Activated CD4-positive, alpha-beta T cell treated with anti-CD3 and anti-CD28 coated beads for 36 hours (primary cell): Measurements from ENCODE around the gene BBS2. TPM values are rescaled to one million over a fixed set of nuclear protein-coding genes. Genes with fewer than 3 reads are reported as not detected.
A peak's percentile ranks its signal among the peaks of the same experiment; 100 is the strongest.

ENCODE experiments used
- ATAC-seq: fragments of 200-7000 bp; cut with Tn5 transposase; one replicate; pipeline ENCODE4 v1.10.0; 2021; ENCODE audit warnings: mild to moderate bottlenecking, moderate library complexity
- CTCF ChIA-PET: fragments of 350-600 bp; sonication (Branson Sonifier 250); formaldehyde crosslinking; loops from one replicate; lab custom pipeline; 2021; ENCODE audit warnings: antibody characterized with exemption; lab: Charles Lee
- POLR2A ChIA-PET: fragments of 350-600 bp; sonication (Branson Sonifier 250); formaldehyde crosslinking; loops from one replicate; lab custom pipeline; 2021; ENCODE audit warnings: antibody characterized with exemption, inconsistent platforms; lab: Charles Lee
- DNase-seq: peaks from one replicate; pipeline ENCODE4 v3.0.0-alpha.2; 2020
- H3K27ac Mint-ChIP-seq: one replicate; pipeline ENCODE4 v1.8.0; 2021; ENCODE audit warnings: mixed read lengths
- H3K27me3 Mint-ChIP-seq: one replicate; pipeline ENCODE4 v1.8.0; 2021; ENCODE audit warnings: mixed read lengths
- H3K36me3 Mint-ChIP-seq: one replicate; pipeline ENCODE4 v1.8.0; 2021; ENCODE audit warnings: low read depth, mixed read lengths
- H3K4me1 Mint-ChIP-seq: one replicate; pipeline ENCODE4 v1.8.0; 2021; ENCODE audit warnings: mixed read lengths
- H3K4me3 Mint-ChIP-seq: one replicate; pipeline ENCODE4 v1.8.0; 2021; ENCODE audit warnings: mild to moderate bottlenecking, moderate library complexity, mixed read lengths
- H3K9me3 Mint-ChIP-seq: one replicate; pipeline ENCODE4 v1.8.0; 2021; ENCODE audit warnings: low read depth, mixed read lengths
- intact Hi-C, 2 experiments: fragments of 100-400 bp; cut with DNase I in 1 of 2; cut with micrococcal nuclease in 1 of 2; formaldehyde crosslinking; loops; one replicate each; pipeline versions ENCODE4 v1.14.2 to v1.15.1; 2022 to 2024; cut with DNase I, micrococcal nuclease
- total RNA-seq, 2 experiments: library from RNA; stranded (reverse); gene quantifications; one replicate each; pipeline ENCODE4 v1.2.3, GENCODE V29; 2021

Gene BBS2, protein sequence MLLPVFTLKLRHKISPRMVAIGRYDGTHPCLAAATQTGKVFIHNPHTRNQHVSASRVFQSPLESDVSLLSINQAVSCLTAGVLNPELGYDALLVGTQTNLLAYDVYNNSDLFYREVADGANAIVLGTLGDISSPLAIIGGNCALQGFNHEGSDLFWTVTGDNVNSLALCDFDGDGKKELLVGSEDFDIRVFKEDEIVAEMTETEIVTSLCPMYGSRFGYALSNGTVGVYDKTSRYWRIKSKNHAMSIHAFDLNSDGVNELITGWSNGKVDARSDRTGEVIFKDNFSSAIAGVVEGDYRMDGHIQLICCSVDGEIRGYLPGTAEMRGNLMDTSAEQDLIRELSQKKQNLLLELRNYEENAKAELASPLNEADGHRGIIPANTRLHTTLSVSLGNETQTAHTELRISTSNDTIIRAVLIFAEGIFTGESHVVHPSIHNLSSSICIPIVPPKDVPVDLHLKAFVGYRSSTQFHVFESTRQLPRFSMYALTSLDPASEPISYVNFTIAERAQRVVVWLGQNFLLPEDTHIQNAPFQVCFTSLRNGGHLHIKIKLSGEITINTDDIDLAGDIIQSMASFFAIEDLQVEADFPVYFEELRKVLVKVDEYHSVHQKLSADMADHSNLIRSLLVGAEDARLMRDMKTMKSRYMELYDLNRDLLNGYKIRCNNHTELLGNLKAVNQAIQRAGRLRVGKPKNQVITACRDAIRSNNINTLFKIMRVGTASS
- total RNA-seq = 10 to 100 TPM; 15.4 to 23.2 TPM

DNA sequence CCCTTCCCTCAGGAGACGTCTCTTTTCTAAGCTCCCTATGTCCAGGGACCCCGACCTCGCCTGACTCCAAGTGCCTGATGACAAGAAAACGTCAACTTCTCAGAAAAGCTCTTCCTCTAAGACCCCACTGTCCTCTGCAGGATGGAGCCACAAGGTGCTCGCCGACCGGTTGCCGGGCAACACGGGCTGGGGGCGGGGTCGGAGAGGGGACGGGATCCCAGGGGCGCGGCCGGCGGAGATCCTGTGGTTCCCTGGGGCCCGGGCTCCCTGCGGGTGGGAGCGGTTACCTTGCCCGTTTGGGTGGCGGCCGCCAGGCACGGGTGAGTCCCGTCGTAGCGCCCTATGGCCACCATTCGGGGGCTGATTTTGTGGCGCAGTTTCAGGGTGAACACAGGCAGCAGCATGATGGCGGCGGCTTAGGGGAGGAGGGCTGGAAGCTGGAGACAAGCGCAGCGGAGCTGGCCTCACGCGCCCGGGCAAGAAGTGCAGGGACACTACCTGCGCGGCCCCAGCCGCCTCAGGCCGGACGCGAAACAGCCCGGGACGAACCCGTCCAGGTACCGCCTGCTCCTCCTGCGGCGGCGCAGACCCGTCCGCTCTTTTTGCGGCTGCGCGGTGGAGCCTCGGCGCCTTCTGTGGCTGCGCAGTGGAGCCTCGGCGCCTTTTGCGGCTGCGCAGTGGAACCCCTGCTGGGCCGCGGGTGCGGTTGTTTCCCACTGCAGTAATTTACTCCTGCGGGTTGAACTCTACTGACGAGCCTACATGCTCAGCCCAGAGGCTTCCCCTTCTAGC is at the start of gene BBS2:
TSS of gene BBS2 (minus strand) at position 566 of the 792 bp plus-strand sequence. CDS start at position 404, 162 bp downstream.
- peaks cover 32% of the 10 kb centered on the region for H3K4me1 Mint-ChIP-seq
- no peaks in the 10 kb centered on the region for H3K27me3 Mint-ChIP-seq
- no peaks in the 10 kb centered on the region for H3K9me3 Mint-ChIP-seq
- DNase-seq (peak; percentile 93), ATAC-seq (peak; percentile 90)
- ChIA-PET CTCF (interaction anchor here (0.6 to 0.8 kb wide), 7 partner anchors 86 to 943 kb away, joined by 3 to 5 read pairs (median 3); partner anchors contain the start of gene POLR2C), POLR2A (interaction anchor here (0.5 to 0.8 kb wide), 2 partner anchors 69 to 97 kb away, joined by 3 to 8 read pairs; partner anchors contain the start of genes NUDT21 and OGFOD1)
- H3K36me3 Mint-ChIP-seq = no peaks in the 10 kb centered on the region
- intact Hi-C loops = loop anchor here in 1 of 2 experiments (1.0 kb wide), 3 partner anchors 68 to 211 kb away; partner anchors contain the start of genes MT1X, NUDT21, NUP93 and OGFOD1
- H3K27ac Mint-ChIP-seq = peak within 1 kb of the TSS; percentile 61
- H3K4me3 Mint-ChIP-seq = peak within 1 kb of the TSS; percentile 79

DNA sequence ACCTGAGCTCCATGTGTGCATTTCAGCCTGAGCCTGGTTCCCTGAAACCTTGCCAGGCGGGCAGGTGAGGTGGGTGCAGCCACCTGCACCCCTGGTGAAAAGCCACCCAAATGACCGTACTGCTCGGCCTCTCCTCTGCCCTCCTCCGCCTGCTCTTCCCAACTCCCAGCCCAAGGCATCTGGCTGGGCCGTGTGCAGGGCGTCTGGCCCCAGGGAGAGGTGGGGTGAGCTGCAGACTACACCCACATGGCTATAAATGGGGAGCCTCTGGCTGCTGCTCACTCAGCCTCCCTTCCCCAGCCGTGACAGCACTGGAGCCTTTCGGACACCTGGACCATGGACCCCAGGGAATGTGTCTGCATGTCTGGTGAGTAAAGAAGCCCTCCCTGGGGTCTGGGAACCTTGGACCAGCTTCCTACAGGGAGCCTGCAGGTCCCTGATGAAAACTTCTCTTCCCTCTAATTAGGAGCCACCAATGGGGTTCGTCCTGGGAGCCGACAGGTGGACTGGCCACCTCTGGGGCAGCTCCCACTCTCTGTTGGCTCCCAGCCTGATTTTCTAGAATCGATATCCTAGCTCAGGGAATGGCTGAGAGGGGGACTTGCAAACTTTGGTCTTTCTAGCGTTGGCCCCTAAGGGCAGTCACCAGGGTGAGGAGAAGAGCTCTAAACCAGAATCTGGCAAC is 45.1 kb upstream of the BBS2 start, which contains the start of gene MT4:
TSS of gene MT4 (plus strand) at position 281 of the 685 bp plus-strand sequence. CDS start at position 337, 56 bp downstream.
- Mint-ChIP-seq H3K4me3 (no peak within 1 kb of the TSS), H3K27me3 (peaks cover 7% of the 10 kb centered on the region), H3K36me3 (no peaks in the 10 kb centered on the region), H3K4me1 (no peaks in the 10 kb centered on the region), H3K9me3 (no peaks in the 10 kb centered on the region), H3K27ac (no peak within 1 kb of the TSS)
- no peak for ATAC-seq
- ChIA-PET POLR2A (no interaction called here), CTCF (interaction anchor here (0.9 to 1.5 kb wide), 4 partner anchors 12 to 137 kb away, joined by 3 to 7 read pairs (median 5); no protein-coding TSS in a partner anchor)
- intact Hi-C loops = no loop called here
- no peak for DNase-seq

DNA sequence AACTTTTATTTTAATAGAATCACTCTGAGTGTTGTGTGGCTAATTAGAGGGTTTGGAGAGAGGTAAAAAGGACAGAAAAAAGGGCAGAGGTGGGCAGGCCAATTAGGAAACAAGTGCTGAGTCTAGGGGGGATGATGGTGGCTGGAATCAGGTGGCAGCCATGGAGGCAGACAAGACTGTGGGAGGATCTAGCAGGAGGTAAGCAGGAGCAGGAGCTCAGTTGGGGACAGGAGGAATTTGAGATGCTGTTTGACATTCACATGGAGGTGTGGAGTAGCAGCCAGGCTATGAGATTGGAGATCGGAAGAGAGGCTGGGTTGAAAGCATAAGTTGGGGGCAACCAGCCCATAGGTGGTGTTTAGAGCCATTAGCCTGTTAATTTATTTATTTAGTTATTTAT is 41.3 kb upstream of the BBS2 start:
- Mint-ChIP-seq H3K27ac (no peak overlapping the region), H3K36me3 (no peaks in the 10 kb centered on the region), H3K4me3 (no peak overlapping the region), H3K4me1 (no peaks in the 10 kb centered on the region), H3K9me3 (no peaks in the 10 kb centered on the region), H3K27me3 (peaks cover 9% of the 10 kb centered on the region)
- ATAC-seq (no peak), DNase-seq (no peak)
- ChIA-PET CTCF (interaction anchor here (1.0 to 1.1 kb wide), 2 partner anchors 35 to 65 kb away, joined by 3 read pairs; no protein-coding TSS in a partner anchor), POLR2A (no interaction called here)
- intact Hi-C loops = no loop called here

DNA sequence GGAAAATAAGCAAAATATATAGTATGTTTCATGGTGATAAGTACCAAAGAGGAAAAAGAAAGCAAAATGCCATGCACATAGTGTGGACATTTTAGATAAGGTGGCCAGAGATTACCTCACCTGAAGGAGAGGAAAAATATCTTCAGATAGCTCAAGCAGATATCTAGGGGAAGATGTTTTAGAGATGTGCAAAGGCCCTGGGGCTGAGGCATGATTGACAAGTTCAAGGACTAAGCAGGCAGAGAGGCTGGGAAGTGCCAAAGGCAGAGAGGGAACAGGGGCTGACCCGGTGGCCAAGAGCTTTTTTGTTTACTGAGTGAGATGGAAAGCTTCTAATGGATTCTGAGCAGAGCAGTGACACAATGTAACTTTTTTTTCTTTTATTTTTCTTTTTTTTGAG is 40.6 kb upstream of the BBS2 start:
- Mint-ChIP-seq H3K4me3 (no peak overlapping the region), H3K27ac (no peak overlapping the region), H3K36me3 (no peaks in the 10 kb centered on the region), H3K9me3 (no peaks in the 10 kb centered on the region), H3K4me1 (no peaks in the 10 kb centered on the region), H3K27me3 (peaks cover 9% of the 10 kb centered on the region)
- ChIA-PET CTCF (interaction anchor here (1.0 kb wide), 1 partner anchor 64 kb away, joined by 3 read pairs; no protein-coding TSS in a partner anchor), POLR2A (no interaction called here)
- ATAC-seq (no peak), DNase-seq (no peak)
- intact Hi-C loops = no loop called here

DNA sequence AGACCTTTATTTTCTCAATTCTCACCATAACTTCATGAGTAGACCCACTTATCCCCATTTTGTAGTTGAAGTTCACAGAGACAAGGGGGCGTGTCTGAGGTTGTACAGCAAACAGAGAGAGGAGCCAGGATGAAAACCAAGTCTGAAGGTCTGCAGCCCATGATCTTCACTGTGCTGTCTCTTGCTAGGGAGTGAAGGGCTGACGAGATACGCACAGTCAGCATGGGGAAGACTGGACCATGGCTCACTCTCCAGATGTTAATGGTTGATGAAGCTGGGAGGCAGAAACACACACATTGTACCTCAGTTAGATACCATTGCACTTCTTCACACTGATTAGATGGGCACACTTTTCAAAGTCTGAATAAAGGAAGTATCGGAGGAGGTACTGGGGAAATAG is 39.3 kb upstream of the BBS2 start:
- intact Hi-C loops = no loop called here
- no peak overlapping the region for H3K4me3 Mint-ChIP-seq
- no peaks in the 10 kb centered on the region for H3K36me3 Mint-ChIP-seq

DNA sequence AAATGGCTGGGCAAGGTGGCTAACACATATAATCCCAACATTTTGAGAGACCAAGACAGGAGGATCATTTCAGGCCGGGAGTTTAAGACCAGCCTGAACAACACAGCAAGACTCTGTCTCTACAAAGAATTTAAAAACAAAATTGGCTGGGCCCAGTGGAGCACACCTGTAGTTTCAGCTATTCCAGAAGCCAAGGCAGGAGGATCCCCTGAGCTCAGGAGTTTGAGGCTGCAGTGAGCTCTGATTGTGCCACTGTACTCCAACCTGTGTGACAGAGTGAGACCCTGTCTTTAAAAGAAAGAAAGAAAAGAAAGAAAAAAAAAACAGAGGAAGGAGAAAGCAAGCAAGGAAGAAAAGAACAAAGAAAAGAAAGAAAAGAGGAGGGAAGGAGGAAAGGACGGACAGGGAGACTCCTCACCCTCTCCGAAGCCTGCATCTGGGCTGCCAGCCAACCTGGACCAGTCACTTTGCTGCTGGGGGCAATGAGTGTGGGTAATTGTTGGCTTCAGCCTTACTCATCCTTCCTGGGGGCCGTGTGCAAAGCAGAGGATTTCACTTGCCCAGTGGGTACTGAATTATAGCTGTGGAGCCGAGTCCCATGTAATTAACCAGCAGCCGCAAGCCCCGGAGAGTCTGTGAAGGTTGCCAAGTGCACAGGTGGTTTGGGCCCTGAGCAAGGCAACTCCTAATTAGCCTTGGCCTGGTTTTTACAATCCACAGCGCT is 38.4 kb upstream of the BBS2 start:
- ATAC-seq (no peak), DNase-seq (no peak)
- Mint-ChIP-seq H3K4me3 (no peak overlapping the region), H3K36me3 (no peaks in the 10 kb centered on the region), H3K27ac (no peak overlapping the region), H3K9me3 (no peaks in the 10 kb centered on the region), H3K4me1 (no peaks in the 10 kb centered on the region), H3K27me3 (peaks cover 12% of the 10 kb centered on the region)
- CTCF ChIA-PET = interaction anchor here (0.6 kb wide), 1 partner anchor 157 kb away, joined by 3 read pairs; no protein-coding TSS in a partner anchor
- intact Hi-C loops = no loop called here
- POLR2A ChIA-PET = no interaction called here

More for the DNA sequence above, 39.3 kb upstream of the BBS2 start:
- Mint-ChIP-seq H3K27me3 (peaks cover 9% of the 10 kb centered on the region), H3K4me1 (no peaks in the 10 kb centered on the region), H3K9me3 (no peaks in the 10 kb centered on the region), H3K27ac (no peak overlapping the region)
- ChIA-PET POLR2A (no interaction called here), CTCF (interaction anchor here (0.5 kb wide), 1 partner anchor 143 kb away, joined by 5 read pairs; no protein-coding TSS in a partner anchor)
- DNase-seq (no peak), ATAC-seq (no peak)

DNA sequence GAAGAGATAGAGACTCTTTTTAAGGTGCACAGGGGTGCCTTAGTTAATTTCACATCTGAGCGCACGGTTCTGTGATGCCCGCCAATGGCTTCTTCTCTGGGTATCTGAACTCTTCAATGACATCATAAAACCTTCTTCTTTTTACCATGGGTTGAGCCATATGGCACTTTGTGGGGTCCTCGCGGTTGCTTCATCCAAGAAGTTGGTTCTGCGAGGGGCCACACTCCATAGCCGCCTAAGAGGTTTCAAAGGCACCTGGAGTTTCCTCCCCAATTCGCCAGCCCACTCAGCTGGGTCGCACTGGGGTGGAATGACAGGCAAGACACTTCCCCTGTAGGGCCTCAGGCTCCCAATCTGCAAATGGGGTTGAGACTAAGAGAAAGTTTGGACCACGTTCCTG is 34.6 kb upstream of the BBS2 start:
- CTCF ChIA-PET = no interaction called here
- Mint-ChIP-seq H3K9me3 (no peaks in the 10 kb centered on the region), H3K4me3 (no peak overlapping the region), H3K27ac (no peak overlapping the region), H3K4me1 (peaks cover 5% of the 10 kb centered on the region), H3K27me3 (peaks cover 8% of the 10 kb centered on the region), H3K36me3 (no peaks in the 10 kb centered on the region)
- POLR2A ChIA-PET = no interaction called here
- intact Hi-C loops = no loop called here
- ATAC-seq (no peak), DNase-seq (no peak)

- no peak for ATAC-seq
- CTCF ChIA-PET = interaction anchor here (0.7 kb wide), 1 partner anchor 53 kb away, joined by 4 read pairs; no protein-coding TSS in a partner anchor
- no peaks in the 10 kb centered on the region for H3K9me3 Mint-ChIP-seq
These were observed 32.2 kb upstream of the BBS2 start for GRCh38 chr16:56551796-56552738.

DNA sequence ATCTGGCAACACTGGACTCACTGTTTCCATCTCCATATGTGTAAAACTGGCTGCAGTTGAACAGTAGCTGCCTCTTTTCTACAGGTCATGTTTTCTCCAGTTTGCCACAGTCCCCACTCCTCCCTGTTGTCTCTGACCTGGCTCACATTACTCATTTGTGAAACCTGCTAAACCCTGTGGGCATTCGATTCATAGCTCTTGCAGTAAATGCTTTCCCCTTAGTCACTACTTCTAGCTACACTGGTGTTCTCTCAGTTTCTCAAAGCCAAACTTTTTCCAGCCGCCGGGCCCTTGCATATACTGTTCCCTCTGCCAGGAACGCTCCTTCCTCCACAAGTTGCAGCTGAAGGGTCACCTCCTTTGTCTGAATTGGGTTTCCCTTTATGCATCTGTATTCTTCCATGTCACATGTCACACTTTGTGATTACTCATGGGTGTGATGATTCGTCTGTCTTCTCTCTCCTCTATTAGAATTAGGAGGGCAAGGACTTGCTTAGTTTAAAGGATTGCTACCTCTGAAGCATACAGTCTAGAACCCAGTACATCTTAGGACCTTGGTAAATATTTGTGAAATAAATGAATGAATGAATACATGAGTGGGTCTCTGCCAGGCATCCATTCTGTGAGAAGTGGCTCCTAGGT is 30.0 kb upstream of the BBS2 start:
- DNase-seq = peak; percentile 40
- ChIA-PET POLR2A (no interaction called here), CTCF (interaction anchor here (0.8 to 1.1 kb wide), 3 partner anchors 12 to 36 kb away, joined by 3 to 4 read pairs (median 3); no protein-coding TSS in a partner anchor)
- Mint-ChIP-seq H3K36me3 (no peaks in the 10 kb centered on the region), H3K4me1 (peaks cover 15% of the 10 kb centered on the region), H3K27ac (no peak overlapping the region), H3K9me3 (no peaks in the 10 kb centered on the region), H3K27me3 (peaks cover 5% of the 10 kb centered on the region), H3K4me3 (no peak overlapping the region)
- ATAC-seq = peak; percentile 78
- intact Hi-C loops = no loop called here

More at GRCh38 chr16:56551796-56552738, 32.2 kb upstream of the BBS2 start:
- H3K27me3 Mint-ChIP-seq = peaks cover 5% of the 10 kb centered on the region
- H3K4me3 Mint-ChIP-seq = no peak overlapping the region
- H3K36me3 Mint-ChIP-seq = no peaks in the 10 kb centered on the region
- intact Hi-C loops = no loop called here
- DNase-seq = no peak
- POLR2A ChIA-PET = no interaction called here
- peaks cover 15% of the 10 kb centered on the region for H3K4me1 Mint-ChIP-seq
- no peak overlapping the region for H3K27ac Mint-ChIP-seq
